Ovary (tissue), 9 donors: ENCODE measurements around the gene ZNF362. TPM values are rescaled to one million over a fixed set of nuclear protein-coding genes. Genes with fewer than 3 reads are reported as not detected.
A peak's percentile ranks its signal among the peaks of the same experiment; 100 is the strongest.

ENCODE experiments used
- DNase-seq, 5 donors: peaks; one replicate each; pipeline ENCODE4 v3.0.0-alpha.2; 2019 to 2020
- H3K27ac ChIP-seq, 2 donors: fragments of 200-600 bp; one replicate each; pipeline versions ENCODE4 v1.5.1 to v1.8.0; 2019 to 2022
- H3K27me3 ChIP-seq: fragments of 200-600 bp; one replicate; pipeline ENCODE4 v1.8.0; 2022
- H3K36me3 ChIP-seq: fragments of 200-600 bp; sonication (generic); one replicate; pipeline ENCODE4 v1.5.1; 2019
- H3K4me1 ChIP-seq: one replicate; pipeline ENCODE4 v1.8.1; 2013; ENCODE audit warnings: mild to moderate bottlenecking, moderate library complexity; ENCODE audit not compliant: insufficient read depth
- H3K4me3 ChIP-seq: fragments of 200-600 bp; sonication (generic); one replicate; pipeline ENCODE4 v1.5.1; 2017
- H3K9me3 ChIP-seq, 2 donors: fragments of 200-600 bp in 1 of 2; sonication (generic) in 1 of 2; one replicate each; pipeline versions ENCODE4 v1.5.1 to v1.8.1; 2013 to 2019; ENCODE audit warnings: mild to moderate bottlenecking in 1 of 2, moderate library complexity in 1 of 2
- EP300 ChIP-seq: sonication (generic); formaldehyde crosslinking; IDR thresholded peaks from one replicate; pipeline ENCODE4 v1.6.1; 2017; ENCODE audit warnings: antibody characterized with exemption
- POLR2A ChIP-seq: fragments of 450-650 bp; IDR thresholded peaks from one replicate; pipeline ENCODE4 v1.6.1; 2017; ENCODE audit warnings: antibody characterized with exemption, mild to moderate bottlenecking, moderate library complexity
- WGBS, 3 donors: extraction: QIAGEN DNeasy Blood & Tissue Kit in 1 of 3; methylation state at CpG; one replicate each; pipeline versions ENCODE4 v1.1.5 to v1.1.7; 2013 to 2017; 5-methylcytosine and 5-hydroxymethylcytosine counted together
- intact Hi-C, 4 donors: fragments of 100-400 bp; cut with DNase I; formaldehyde crosslinking; loops; one replicate each; pipeline versions ENCODE4 v1.11.0 to v1.15.1; 2022 to 2023
- polyA plus RNA-seq, 2 donors: library from polyadenylated mRNA; stranded (reverse); fragments of 200-250 nt in 1 of 2; fragments of 350-450 nt in 1 of 2; fragmentation: Illumina TruSeq in 1 of 2; extraction: RNeasy Lipid Tissue Mini Kit (QIAGEN cat#74804) in 1 of 2; gene quantifications; one replicate each; pipeline ENCODE4 v1.2.3, GENCODE V29; 2013 to 2014
- total RNA-seq, 7 donors: library from RNA; depleted of rRNA in 2 of 7; stranded (reverse); fragments of >200 nt in 2 of 7; fragmentation: NEBNext Ultra II Directional in 3 of 7; extraction: Animal tissue kit (Norgen Biotek cat#: 25700) in 3 of 7; gene quantifications; one replicate each; pipeline versions ENCODE4 v1.1.0 to v1.2.4, GENCODE V29; 2016 to 2023
- TF ChIP-seq, protein P1 (sequence below), 3 donors: fragments of 450-650 bp in 2 of 3; fragments of 200-600 bp in 1 of 3; IDR thresholded peaks; one replicate each; pipeline versions ENCODE4 v1.5.1 to v1.8.0; 2016 to 2022; ENCODE audit warnings: antibody characterized with exemption in 3 of 3, mild to moderate bottlenecking in 1 of 3
- donor health status: DM: no; HTN: no; CAD: no; lungs with moderate emphysema.
- donor health status: DM: no; HTN: no; CAD: no.
- donor health status: Bipolar disorder and iron deficiency.
- donor health status: DM: yes; HTN: yes; CAD: no.
- donor health status: DM: no; HTN: no; CAD: no.
- donor health status: DM: yes; HTN: yes; CAD: no.

Gene ZNF362
- total and polyA plus RNA-seq, 9 donors, result 8.2 to 52.6 (median 32.7) TPM

DNA sequence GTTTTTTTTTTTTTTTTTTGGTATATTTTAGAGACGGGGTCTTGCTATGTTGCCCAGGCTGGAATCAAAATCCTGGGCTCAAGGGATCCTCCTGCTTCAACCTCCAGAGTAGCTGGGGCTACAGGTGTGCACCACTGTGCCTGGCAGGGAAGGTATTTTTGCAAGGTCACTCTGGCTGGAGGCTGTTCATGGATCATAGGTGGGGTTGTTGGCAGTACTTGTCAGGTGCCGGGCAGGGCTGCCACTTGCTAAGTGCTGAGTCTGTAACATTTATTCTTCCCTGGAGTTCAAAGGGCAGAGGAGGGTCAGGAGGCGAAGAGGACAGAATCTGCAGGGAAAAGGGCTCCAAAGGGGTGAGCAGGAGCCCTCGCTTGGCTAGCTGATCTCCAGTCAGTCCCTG is 40.5 kb downstream of the ZNF362 start:
- intact Hi-C loops, result loop anchor here (2.0 to 10.0 kb wide), 5 partner anchors 70 to 170 kb away; no protein-coding TSS in a partner anchor
- H3K4me3 ChIP-seq, result no peak overlapping the region
- no peaks in the 10 kb centered on the region for H3K9me3 ChIP-seq
- 71 to 91% (median 79%) methylated on average over 4 of the region's 4 CpGs for WGBS, 3 donors
- H3K27ac ChIP-seq, result no peak overlapping the region
- H3K27me3 ChIP-seq, result no peaks in the 10 kb centered on the region
- DNase-seq, result peak in 1 of 5 donors; percentile 15
- no peaks in the 10 kb centered on the region for H3K36me3 ChIP-seq
- no peak for TF ChIP-seq EP300
- TF ChIP-seq, protein P1, sequence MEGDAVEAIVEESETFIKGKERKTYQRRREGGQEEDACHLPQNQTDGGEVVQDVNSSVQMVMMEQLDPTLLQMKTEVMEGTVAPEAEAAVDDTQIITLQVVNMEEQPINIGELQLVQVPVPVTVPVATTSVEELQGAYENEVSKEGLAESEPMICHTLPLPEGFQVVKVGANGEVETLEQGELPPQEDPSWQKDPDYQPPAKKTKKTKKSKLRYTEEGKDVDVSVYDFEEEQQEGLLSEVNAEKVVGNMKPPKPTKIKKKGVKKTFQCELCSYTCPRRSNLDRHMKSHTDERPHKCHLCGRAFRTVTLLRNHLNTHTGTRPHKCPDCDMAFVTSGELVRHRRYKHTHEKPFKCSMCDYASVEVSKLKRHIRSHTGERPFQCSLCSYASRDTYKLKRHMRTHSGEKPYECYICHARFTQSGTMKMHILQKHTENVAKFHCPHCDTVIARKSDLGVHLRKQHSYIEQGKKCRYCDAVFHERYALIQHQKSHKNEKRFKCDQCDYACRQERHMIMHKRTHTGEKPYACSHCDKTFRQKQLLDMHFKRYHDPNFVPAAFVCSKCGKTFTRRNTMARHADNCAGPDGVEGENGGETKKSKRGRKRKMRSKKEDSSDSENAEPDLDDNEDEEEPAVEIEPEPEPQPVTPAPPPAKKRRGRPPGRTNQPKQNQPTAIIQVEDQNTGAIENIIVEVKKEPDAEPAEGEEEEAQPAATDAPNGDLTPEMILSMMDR (IDR thresholded peaks at IDR 0.05), result no peak
- TF ChIP-seq POLR2A, result no peak
- peaks cover 3% of the 10 kb centered on the region for H3K4me1 ChIP-seq

DNA sequence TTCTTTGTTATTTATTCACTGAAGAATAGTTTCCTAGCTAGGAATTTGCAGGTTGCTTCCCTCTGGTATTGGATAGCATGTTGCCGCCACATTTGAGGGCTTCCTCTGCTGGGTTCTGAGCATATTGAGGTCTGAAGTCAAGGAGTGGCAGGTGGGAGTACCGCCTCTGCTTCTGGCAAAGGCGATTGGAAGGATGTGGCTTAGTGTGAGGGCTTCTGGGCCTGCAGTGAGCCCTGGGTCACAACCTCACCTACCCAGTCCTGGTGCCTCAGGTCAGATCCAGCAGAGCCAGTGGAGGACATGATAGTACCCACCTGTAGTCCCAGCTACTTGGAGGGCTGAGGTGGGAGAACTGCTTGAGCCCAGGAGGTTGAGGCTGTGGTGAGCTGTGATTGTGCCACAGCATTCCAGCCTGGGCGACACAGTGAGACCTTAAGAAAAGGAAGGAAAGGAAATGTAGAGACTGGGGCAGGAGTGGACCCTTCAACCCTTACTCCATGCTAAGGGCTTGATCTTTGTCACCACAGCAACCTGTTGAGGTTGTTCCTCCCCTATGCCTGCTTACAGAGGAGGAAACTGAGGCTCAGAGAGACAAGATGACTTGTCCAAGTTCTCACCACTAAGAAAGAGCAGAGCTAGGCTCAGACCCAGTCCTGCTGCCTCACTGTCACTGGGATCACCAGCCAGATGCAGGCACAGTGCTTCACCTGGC is 41.8 kb downstream of the ZNF362 start:
- H3K36me3 ChIP-seq, result no peaks in the 10 kb centered on the region
- no peak overlapping the region for H3K4me3 ChIP-seq
- no peaks in the 10 kb centered on the region for H3K27me3 ChIP-seq
- H3K4me1 ChIP-seq, result no peaks in the 10 kb centered on the region
- TF ChIP-seq, protein P1 (IDR thresholded peaks at IDR 0.05), result no peak
- TF ChIP-seq EP300 (no peak), POLR2A (no peak)
- no peaks in the 10 kb centered on the region for H3K9me3 ChIP-seq
- no peak overlapping the region for H3K27ac ChIP-seq
- peak in 1 of 5 donors; percentile 21 for DNase-seq
- intact Hi-C loops, result loop anchor here (2.0 to 10.0 kb wide), 5 partner anchors 69 to 169 kb away; no protein-coding TSS in a partner anchor
- 83 to 89% (median 83%) methylated on average over 4 of the region's 4 CpGs for WGBS, 3 donors

DNA sequence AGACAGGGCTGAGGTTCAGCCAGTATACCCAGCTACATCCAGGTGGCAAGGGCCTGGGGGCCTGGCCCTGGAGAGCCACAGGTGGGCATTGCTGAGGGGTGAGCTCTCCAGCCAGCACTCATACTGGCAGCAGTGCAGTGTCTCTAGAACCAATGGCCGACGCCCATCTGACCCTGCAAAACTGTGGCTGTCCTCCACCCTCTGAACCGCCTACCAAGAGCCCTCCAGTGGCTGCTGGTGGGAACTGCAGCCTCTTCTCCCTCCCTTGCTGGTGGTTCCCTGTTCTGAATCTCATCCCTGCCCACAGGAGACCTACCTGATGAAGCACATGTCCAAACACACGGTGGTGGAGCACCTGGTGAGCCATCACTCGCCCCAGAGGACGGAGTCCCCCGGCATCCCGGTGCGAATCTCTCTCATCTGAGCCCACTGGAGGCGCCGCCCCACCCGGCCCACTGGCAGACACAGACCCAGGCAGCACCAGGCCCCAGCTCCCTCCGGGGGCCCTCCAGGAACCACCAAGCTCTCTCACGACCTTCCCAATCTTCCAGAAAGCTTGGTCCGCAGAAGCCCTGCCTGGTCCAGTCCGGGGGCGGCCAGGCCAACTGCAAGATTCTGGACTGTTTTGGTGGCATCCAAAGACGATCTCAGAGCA is 42.5 kb downstream of the ZNF362 start:
- Histone ChIP-seq H3K4me1 (no peaks in the 10 kb centered on the region), H3K27ac (no peak overlapping the region), H3K9me3 (no peaks in the 10 kb centered on the region), H3K36me3 (no peaks in the 10 kb centered on the region), H3K4me3 (no peak overlapping the region), H3K27me3 (no peaks in the 10 kb centered on the region)
- intact Hi-C loops, result loop anchor here (5.0 to 10.0 kb wide), 4 partner anchors 69 to 169 kb away; no protein-coding TSS in a partner anchor
- 66 to 72% (median 67%) methylated on average over 17 to 18 of the region's 18 CpGs for WGBS, 3 donors
- peak; percentile 59 to 78 (median 70) for DNase-seq
- TF ChIP-seq, protein P1 (IDR thresholded peaks at IDR 0.05), result peak; percentile 51 to 85 (median 53)
- TF ChIP-seq POLR2A (no peak), EP300 (no peak)

DNA sequence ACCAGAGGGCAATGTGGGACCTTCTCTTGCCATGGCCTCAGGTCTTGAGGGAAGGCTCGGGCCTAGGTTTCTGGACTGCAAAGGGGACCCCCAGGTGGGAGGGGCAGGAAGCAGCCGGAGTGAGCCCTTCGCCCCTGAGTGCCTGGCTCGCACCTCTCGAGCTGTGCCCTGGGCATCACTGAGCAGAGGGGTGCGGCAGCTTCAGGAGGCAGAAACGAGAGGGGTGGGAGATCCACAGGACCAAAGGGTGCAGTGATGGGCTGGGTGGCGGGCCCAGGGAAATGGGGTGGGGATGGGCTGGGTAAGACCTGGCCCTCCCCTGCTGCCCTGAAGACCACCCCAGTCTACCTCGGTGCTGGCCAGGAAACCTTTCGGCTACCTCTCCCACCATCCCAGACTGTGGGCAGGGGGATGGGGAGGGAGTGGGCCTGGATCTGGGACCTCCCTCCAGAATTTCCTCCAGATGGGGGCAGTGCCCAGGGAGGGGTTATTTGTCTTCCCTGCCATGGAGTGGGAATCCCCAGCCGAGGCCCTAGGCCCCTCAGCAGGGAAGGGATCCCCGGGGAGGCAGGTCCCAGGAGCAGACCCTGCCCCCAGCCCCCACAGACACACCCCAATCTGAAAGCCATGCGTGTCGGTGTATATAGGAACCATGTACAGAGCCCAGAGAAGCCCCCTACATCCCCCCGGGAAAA is 43.3 kb downstream of the ZNF362 start:
- TF ChIP-seq, protein P1 (IDR thresholded peaks at IDR 0.05), result no peak
- H3K9me3 ChIP-seq, result no peaks in the 10 kb centered on the region
- H3K27ac ChIP-seq, result no peak overlapping the region
- no peaks in the 10 kb centered on the region for H3K27me3 ChIP-seq
- H3K4me1 ChIP-seq, result no peaks in the 10 kb centered on the region
- peak in 1 of 5 donors; percentile 35 for DNase-seq
- 80 to 84% (median 84%) methylated on average over 15 of the region's 15 CpGs for WGBS, 3 donors
- H3K4me3 ChIP-seq, result no peak overlapping the region
- H3K36me3 ChIP-seq, result no peaks in the 10 kb centered on the region
- intact Hi-C loops, result loop anchor here (5.0 to 10.0 kb wide), 4 partner anchors 68 to 168 kb away; no protein-coding TSS in a partner anchor
